ELR (cell line): Measurements from ENCODE around the gene CYGB.

Source experiments
- DNase-seq: peaks from one replicate; pipeline ENCODE4 v3.0.0-alpha.2; 2015; ENCODE audit warnings: low read depth

Gene CYGB

GRCh38 chr17:76550712-76551615 is 13.5 kb upstream of the CYGB start:
- no peak for DNase-seq

- DNase-seq, result no peak
These were observed 12.0 kb upstream of the CYGB start for GRCh38 chr17:76549539-76549938.

- no peak for DNase-seq
These were observed 11.7 kb upstream of the CYGB start for GRCh38 chr17:76549215-76549518.

GRCh38 chr17:76548378-76549214 is 11.1 kb upstream of the CYGB start:
- DNase-seq, result no peak

- DNase-seq, result no peak
These were observed 10.2 kb upstream of the CYGB start for GRCh38 chr17:76547642-76548202.

- peak; percentile 88 for DNase-seq
These were observed 9.7 kb upstream of the CYGB start for GRCh38 chr17:76547183-76547641.

GRCh38 chr17:76546556-76547182 is 9.2 kb upstream of the CYGB start:
- peak; percentile 100 for DNase-seq

- no peak for DNase-seq
These were observed 8.5 kb upstream of the CYGB start for GRCh38 chr17:76545918-76546555.

- no peak for DNase-seq
These were observed 7.2 kb upstream of the CYGB start for GRCh38 chr17:76544546-76545365.

- DNase-seq, result no peak
These were observed 6.5 kb upstream of the CYGB start for GRCh38 chr17:76543826-76544545.

GRCh38 chr17:76543482-76543825 is 5.9 kb upstream of the CYGB start:
- no peak for DNase-seq

GRCh38 chr17:76542984-76543383 is 5.5 kb upstream of the CYGB start:
- DNase-seq, result no peak

GRCh38 chr17:76542566-76542971 is 5.1 kb upstream of the CYGB start:
- no peak for DNase-seq

GRCh38 chr17:76541739-76542454 is 4.4 kb upstream of the CYGB start:
- no peak for DNase-seq

GRCh38 chr17:76540381-76541300 is 3.1 kb upstream of the CYGB start:
- DNase-seq, result peak; percentile 98

GRCh38 chr17:76539631-76540271 is 2.2 kb upstream of the CYGB start, which contains the start of gene PRCD:
PRCD (plus strand) TSS chr17:76540044; CDS start chr17:76540142, 98 bp downstream.
- DNase-seq, result peak; percentile 47

GRCh38 chr17:76538941-76539570 is 1.5 kb upstream of the CYGB start:
- no peak for DNase-seq
